Measurements from ENCODE around the gene MZF1.

DNA sequence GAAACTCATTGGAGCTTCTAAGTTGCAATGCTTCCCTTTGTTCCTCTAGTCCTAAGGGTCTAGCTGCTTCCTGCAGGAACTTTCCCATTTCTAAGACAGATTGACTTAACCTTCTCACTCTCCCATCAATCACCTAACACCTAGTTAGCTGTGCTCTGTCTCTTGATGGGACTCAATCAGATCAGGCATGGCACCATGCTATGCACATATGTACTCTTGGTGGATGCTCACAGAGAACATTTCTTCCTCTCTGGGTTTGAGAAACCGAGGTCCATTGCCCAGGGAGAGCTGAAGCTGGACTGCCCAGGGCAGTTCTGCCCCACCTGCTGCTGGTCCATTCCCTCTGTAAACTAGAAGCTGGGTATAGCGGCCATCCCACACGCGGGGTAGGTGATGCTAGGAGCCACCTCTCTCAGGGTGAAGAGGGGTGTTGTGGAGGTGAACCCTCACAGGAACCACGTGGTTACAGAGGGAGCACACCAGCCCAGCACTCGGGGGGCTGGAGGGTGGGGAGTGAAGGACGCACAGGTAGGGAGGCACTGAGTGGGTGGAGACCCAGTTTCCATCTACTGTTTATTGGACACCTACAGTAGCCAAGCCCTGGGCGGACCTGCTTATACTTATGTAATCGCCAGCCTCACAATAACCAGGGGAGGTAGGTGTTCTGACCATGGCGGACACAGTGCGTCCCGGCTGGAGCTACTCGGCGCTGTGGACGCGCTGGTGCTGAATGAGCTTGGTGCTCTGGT, 11.6 kb downstream of the MZF1 start:
- TF ChIP-seq, protein P1, sequence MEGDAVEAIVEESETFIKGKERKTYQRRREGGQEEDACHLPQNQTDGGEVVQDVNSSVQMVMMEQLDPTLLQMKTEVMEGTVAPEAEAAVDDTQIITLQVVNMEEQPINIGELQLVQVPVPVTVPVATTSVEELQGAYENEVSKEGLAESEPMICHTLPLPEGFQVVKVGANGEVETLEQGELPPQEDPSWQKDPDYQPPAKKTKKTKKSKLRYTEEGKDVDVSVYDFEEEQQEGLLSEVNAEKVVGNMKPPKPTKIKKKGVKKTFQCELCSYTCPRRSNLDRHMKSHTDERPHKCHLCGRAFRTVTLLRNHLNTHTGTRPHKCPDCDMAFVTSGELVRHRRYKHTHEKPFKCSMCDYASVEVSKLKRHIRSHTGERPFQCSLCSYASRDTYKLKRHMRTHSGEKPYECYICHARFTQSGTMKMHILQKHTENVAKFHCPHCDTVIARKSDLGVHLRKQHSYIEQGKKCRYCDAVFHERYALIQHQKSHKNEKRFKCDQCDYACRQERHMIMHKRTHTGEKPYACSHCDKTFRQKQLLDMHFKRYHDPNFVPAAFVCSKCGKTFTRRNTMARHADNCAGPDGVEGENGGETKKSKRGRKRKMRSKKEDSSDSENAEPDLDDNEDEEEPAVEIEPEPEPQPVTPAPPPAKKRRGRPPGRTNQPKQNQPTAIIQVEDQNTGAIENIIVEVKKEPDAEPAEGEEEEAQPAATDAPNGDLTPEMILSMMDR (IDR thresholded peaks at IDR 0.05 in 4 of 5, conservative IDR thresholded peaks at IDR 0.05 in 1 of 5) = no peak
- TF ChIP-seq POLR2A (IDR thresholded peaks at IDR 0.05) = no peak

Data from gastrocnemius medialis (tissue), 4 donors.